Endothelial cell of umbilical vein (primary cell): ENCODE results near the gene ARRB1.

Experiments used
- CTCF ChIP-seq, 2 donors: IDR thresholded peaks; 1 replicate in 1 of 2; 2 replicates in 1 of 2; pipeline ENCODE4 v1.5.1; 2011; ENCODE audit warnings: low read length in 2 of 2, mild to moderate bottlenecking in 2 of 2, moderate library complexity in 2 of 2, control low read depth in 1 of 2, inconsistent platforms in 1 of 2, low read depth in 1 of 2; ENCODE audit not compliant: insufficient read depth in 1 of 2; ENCODE audit errors: extremely low read depth in 1 of 2
- EZH2 ChIP-seq: IDR thresholded peaks from 2 replicates; pipeline ENCODE4 v1.6.1; 2012; ENCODE audit warnings: borderline replicate concordance, low read depth, mild to moderate bottlenecking, moderate library complexity, low read length, inconsistent platforms; ENCODE audit not compliant: severe bottlenecking
- FOS ChIP-seq: IDR thresholded peaks from 2 replicates; pipeline ENCODE4 v1.6.1; 2011; ENCODE audit warnings: mild to moderate bottlenecking, low read length, moderate library complexity, borderline replicate concordance; ENCODE audit not compliant: insufficient read depth
- POLR2A ChIP-seq: IDR thresholded peaks from 2 replicates; pipeline ENCODE4 v1.6.1; 2012; ENCODE audit warnings: low read depth, mild to moderate bottlenecking, control low read depth, low read length

DNA sequence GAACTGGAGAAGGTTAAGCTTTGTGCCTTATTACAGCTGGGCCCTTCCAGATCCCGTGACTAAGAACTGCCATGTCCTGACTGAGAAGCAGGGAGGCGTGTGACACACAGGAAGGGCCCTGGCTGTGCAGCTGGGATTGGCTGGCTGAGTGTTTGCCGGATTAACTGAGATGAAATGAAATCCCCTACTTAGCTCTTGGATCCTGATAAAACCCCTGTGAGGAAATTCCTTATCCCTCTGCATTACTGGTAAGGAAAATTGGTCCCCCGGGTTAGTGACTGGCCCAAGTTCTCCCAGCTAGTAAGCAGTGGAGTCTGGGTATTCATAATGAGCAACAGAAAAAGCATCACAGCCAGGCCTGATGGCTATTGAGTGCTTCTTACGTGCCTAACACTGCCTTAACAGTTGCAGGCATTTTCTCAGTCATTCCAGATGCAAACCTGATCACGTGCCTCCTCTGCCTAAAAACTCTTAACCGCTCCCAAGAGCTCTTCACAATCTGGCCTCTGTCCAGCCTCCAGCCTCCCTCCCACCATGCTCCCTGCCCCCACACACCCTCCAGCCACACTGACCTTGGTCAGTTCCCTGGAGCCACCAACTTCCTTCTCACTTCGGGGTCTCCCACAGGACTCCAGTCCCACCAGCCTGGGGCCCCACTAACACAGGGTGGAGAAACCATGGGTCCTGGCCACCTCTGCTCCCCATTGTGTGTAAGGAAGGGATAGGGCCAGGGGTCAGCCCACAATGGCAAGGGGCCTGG is 37.8 kb downstream of the ARRB1 start:
- TF ChIP-seq FOS (peak; percentile 27), POLR2A (peak; percentile 54), CTCF (IDR thresholded peaks at IDR 0.05; ENCODE audit: extremely low read depth in 1 of 2, insufficient read depth in 1 of 2, low read depth in 1 of 2, low read length in 2 of 2) (no peak), EZH2 (no peak)
